ACC112 (cell line): ENCODE results near the gene ADAMTS13.
"Not testable (repeated sequence)": the region's sequence is repeated elsewhere in the genome, so short reads cannot be mapped to it uniquely, and the experiment has no call there.

Experiments used
- H2AFZ ChIP-seq: fragments of 200-600 bp; sonication (generic); one replicate; pipeline ENCODE4 v1.6.0; 2017; ENCODE audit warnings: antibody characterized with exemption, low read length; ENCODE audit not compliant: unreplicated experiment
- H3K27ac ChIP-seq: fragments of 200-600 bp; sonication (generic); 2 replicates; pipeline ENCODE4 v1.5.1; 2014; ENCODE audit warnings: low read depth, mild to moderate bottlenecking, antibody characterized with exemption, low read length, moderate library complexity
- H3K27me3 ChIP-seq: fragments of 200-600 bp; sonication (generic); 2 replicates; pipeline ENCODE4 v1.6.1; 2014; ENCODE audit warnings: mild to moderate bottlenecking, antibody characterized with exemption, low read length, moderate library complexity, mixed read lengths; ENCODE audit not compliant: insufficient read depth
- H3K36me3 ChIP-seq: fragments of 200-600 bp; sonication (generic); 2 replicates; pipeline ENCODE4 v1.6.1; 2016; ENCODE audit warnings: mild to moderate bottlenecking, antibody characterized with exemption, low read length, moderate library complexity, mixed read lengths; ENCODE audit not compliant: insufficient read depth
- H3K4me1 ChIP-seq: fragments of 200-600 bp; sonication (generic); one replicate; pipeline ENCODE4 v1.6.1; 2016; ENCODE audit warnings: low read length, mixed read lengths; ENCODE audit not compliant: insufficient read depth, unreplicated experiment, control insufficient read depth
- H3K4me3 ChIP-seq: fragments of 200-600 bp; sonication (generic); 2 replicates; pipeline ENCODE4 v1.5.1; 2014; ENCODE audit warnings: mild to moderate bottlenecking, low read depth, low read length
- H3K79me2 ChIP-seq: fragments of 200-600 bp; sonication (generic); one replicate; pipeline ENCODE4 v1.6.0; 2016; ENCODE audit warnings: low read length; ENCODE audit not compliant: control insufficient read depth, unreplicated experiment, insufficient read depth

The ADAMTS13 gene

DNA sequence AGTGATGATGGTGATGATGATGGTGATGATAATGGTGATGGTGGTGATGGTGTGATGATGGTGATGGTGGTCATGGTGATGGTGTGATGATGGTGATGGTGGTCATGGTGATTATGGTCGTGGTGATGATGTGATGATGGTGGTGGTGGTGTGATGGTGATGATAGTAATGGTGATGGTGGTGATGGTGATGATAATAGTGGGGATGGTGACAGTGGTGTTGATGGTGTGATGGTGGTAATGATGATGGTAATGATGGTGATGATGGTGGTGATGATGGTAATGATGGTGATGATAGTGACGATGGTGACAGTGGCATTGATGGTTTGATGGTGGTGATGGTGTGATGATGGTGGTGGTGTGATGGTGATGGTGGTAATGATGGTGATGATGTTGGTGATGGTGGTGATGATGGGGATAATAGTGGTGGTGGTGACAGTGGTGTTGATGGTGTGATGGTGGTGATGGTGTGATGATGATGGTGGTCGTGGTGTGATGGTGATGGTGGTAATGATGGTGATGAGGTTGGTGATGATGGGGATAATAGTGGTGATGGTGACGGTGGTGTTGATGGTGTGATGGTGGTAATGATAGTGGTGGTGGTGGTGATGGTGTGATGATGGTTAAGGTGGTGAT, 39.5 kb upstream of the ADAMTS13 start:
- Histone ChIP-seq H3K27me3 (no peaks in the 10 kb centered on the region), H3K4me3 (no peak overlapping the region), H2AFZ (no peak overlapping the region), H3K79me2 (no peaks in the 10 kb centered on the region), H3K27ac (no peak overlapping the region), H3K4me1 (no peaks in the 10 kb centered on the region), H3K36me3 (no peaks in the 10 kb centered on the region)

DNA sequence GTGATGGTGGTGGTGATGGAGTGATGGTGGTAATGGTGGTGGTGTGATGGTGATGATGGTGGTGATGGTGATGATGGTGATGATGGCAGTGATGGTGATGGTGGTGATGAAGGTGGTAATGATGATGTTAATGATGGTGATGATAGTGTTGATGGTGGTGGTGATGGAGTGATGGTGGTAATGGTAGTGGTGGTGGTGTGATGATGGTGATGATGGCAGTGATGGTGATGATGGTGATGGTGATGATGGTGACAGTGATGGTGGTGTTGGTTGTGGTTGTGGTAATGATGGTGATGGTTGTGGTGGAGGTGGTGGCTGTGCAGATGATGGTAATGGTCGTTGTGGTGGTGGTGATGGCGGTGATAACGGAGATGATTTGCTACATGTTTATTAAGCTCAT, 38.7 kb upstream of the ADAMTS13 start:
- no peak overlapping the region for H2AFZ ChIP-seq
- no peaks in the 10 kb centered on the region for H3K27me3 ChIP-seq
- H3K4me1 ChIP-seq: no peaks in the 10 kb centered on the region

DNA sequence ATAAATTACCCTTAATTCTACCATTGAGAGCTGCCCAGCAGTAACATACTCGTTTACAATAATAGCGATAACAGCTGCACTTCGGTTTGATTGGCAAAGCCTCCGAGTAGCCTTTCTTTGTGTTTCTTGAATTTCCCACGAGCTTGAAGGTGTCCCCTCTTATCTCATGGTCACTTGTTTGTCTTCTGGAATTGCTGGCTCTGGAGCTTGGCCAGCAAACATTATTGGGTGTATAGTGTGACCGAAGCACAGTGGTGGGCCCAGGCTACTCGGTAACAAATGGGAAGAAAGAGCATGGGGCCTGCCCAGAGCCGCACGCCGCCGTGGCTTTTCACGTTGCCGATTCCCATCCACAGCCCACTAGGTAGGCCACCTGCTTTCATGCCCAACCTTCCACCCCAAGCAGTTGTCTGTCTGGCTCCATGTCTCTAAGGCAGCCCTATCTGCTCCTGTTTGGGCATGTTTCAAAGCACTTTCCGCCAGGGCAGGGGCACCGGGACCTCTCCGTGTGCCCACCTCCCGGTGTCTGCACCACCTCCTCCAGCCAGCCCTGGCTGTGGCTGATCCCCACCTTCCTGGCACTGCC, 37.3 kb upstream of the ADAMTS13 start:
- no peak overlapping the region for H3K4me3 ChIP-seq
- H3K79me2 ChIP-seq: no peaks in the 10 kb centered on the region
- no peak overlapping the region for H3K27ac ChIP-seq
- no peaks in the 10 kb centered on the region for H3K36me3 ChIP-seq
- no peaks in the 10 kb centered on the region for H3K4me1 ChIP-seq
- no peaks in the 10 kb centered on the region for H3K27me3 ChIP-seq
- H2AFZ ChIP-seq: no peak overlapping the region

More for the DNA sequence above, 38.7 kb upstream of the ADAMTS13 start:
- Histone ChIP-seq H3K79me2 (no peaks in the 10 kb centered on the region), H3K4me3 (no peak overlapping the region), H3K36me3 (no peaks in the 10 kb centered on the region), H3K27ac (no peak overlapping the region)

DNA sequence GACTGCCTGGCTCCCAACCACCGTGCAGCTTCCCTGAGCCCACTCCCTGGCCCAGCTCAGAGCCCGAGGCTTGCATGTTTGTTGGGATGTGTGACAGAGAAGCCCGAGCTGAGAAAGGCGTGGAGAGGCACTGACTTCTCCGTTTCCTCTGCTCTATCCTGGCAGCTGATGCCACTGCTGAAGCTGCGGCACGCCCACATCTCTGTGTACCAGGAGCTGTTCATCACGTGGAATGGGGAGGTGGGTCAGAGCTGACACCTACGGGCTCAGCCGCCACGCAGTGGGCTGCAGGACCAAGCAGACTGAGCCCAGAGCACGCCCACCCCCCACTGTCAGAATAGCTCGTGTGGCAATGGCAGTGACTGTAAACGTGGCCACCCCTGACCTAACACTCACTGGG, 36.7 kb upstream of the ADAMTS13 start:
- H3K4me1 ChIP-seq: no peaks in the 10 kb centered on the region
- no peaks in the 10 kb centered on the region for H3K79me2 ChIP-seq
- no peaks in the 10 kb centered on the region for H3K27me3 ChIP-seq
- H3K4me3 ChIP-seq: no peak overlapping the region
- H3K27ac ChIP-seq: no peak overlapping the region
- H3K36me3 ChIP-seq: no peaks in the 10 kb centered on the region
- no peak overlapping the region for H2AFZ ChIP-seq

DNA sequence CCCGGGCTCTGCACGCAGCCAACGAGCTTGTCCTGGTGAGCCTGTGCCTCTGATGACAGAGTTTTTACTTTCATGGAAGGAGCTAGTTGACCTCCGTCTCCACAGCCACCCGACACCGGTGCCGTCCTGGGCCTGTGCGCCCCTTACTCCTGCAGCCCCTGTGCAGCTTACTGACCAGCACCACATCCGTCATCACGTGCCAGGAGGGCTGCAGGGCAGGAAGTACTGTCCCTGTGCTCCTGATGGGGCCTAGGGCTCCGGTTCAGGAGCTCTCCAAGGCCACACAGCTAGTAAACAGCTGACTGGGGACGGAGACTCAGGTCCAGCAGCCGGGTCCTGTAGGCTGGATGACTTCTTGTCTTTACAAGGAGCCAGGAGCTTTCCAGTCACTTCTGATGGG, 35.8 kb upstream of the ADAMTS13 start:
- Histone ChIP-seq H3K4me3 (no peak overlapping the region), H2AFZ (no peak overlapping the region)

DNA sequence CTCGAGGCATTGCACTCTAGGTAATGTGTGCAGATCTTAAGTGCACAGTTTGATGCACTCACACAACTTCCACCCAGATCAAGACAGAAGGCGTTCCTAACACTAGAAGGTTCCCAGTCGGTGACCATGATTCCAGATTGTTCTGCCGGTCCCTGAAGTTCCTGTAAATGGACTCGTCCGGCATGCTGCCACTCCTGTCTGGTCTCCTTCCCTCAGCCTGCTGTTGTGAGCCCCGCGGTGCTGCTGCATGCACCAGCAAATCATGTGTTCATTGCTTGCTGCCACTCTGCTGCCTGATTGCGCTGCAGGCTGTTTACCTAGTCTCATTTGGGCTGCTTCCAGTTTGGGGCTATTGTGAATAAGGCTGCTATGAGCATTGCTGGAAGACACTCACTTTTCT, 34.5 kb upstream of the ADAMTS13 start:
- Histone ChIP-seq H3K36me3 (no peaks in the 10 kb centered on the region), H3K4me1 (no peaks in the 10 kb centered on the region), H2AFZ (no peak overlapping the region), H3K4me3 (no peak overlapping the region), H3K27ac (no peak overlapping the region), H3K27me3 (no peaks in the 10 kb centered on the region), H3K79me2 (no peaks in the 10 kb centered on the region)

More for the DNA sequence above, 35.8 kb upstream of the ADAMTS13 start:
- Histone ChIP-seq H3K36me3 (no peaks in the 10 kb centered on the region), H3K27ac (no peak overlapping the region), H3K79me2 (no peaks in the 10 kb centered on the region), H3K4me1 (no peaks in the 10 kb centered on the region), H3K27me3 (no peaks in the 10 kb centered on the region)

DNA sequence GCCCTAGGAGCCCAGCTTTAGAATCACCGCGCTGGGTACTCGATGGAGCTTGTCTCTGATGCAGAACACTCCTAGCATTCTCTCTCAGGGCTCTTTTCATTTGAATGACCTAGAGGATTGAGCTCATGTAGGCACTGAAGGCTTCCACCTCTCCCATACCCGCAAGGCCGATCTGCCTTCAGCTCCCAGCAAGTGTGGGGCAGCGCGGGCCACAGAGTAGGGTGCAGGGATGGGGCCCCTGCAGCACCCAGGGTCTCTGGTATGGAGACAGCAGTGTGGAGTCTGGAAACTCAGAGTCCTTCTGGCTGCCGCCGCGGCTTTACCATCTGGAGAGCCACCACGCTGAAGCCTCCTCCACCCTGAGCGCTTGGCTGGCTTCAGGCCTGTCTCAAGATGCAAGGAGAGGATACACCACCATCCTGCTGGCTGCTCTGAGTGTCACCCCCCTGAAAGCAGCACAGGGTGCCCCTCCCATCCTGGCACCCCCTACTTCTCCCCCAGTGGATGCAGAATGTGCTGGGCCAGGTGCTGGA, 33.1 kb upstream of the ADAMTS13 start:
- Histone ChIP-seq H2AFZ (no peak overlapping the region), H3K36me3 (no peaks in the 10 kb centered on the region), H3K79me2 (no peaks in the 10 kb centered on the region), H3K27ac (no peak overlapping the region), H3K4me3 (no peak overlapping the region), H3K4me1 (no peaks in the 10 kb centered on the region), H3K27me3 (peaks cover 5% of the 10 kb centered on the region)

DNA sequence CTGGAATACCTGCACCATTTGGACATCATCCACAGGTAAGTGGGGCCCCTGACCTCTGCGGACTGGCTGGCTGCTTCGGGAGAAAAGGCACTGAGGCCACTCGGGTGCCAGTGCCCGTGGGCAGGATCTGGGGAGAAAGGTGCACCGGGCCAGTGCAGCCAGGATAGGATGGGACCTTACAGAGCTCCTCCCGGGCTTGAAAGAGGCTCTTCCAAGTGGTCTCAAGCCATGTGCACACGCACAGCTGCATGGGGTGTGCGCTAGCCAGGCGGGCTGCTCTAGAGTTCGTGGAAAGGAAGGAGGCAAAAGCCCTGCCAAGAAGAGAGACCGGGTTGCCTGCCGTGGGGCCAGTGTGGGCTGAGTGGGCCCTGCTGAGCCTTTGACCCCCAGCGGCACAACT, 32.6 kb upstream of the ADAMTS13 start:
- Histone ChIP-seq H3K27me3 (peaks cover 10% of the 10 kb centered on the region), H3K27ac (no peak overlapping the region), H2AFZ (no peak overlapping the region), H3K4me3 (no peak overlapping the region), H3K4me1 (no peaks in the 10 kb centered on the region), H3K79me2 (no peaks in the 10 kb centered on the region), H3K36me3 (no peaks in the 10 kb centered on the region)

DNA sequence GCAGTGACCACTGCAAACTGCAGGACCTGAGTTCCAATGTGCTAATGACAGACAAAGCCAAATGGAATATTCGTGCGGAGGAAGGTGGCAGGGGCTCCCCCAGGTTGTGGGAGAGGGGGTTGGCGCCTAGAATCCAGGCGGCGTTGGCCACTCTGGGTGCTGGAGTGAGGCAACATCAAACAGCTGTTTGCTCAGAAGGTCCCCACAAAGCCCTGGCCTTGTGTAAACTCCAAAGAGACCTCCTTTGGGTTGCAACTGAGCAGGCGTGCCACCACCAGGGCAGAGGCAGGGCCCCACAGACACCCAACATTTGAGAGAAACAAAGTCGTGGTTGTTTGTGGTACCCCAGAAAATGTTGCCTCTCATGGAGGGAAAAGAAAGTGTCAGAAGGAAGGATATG, 31.5 kb upstream of the ADAMTS13 start:
- Histone ChIP-seq H3K27me3 (peaks cover 21% of the 10 kb centered on the region), H3K4me3 (no peak overlapping the region)

DNA sequence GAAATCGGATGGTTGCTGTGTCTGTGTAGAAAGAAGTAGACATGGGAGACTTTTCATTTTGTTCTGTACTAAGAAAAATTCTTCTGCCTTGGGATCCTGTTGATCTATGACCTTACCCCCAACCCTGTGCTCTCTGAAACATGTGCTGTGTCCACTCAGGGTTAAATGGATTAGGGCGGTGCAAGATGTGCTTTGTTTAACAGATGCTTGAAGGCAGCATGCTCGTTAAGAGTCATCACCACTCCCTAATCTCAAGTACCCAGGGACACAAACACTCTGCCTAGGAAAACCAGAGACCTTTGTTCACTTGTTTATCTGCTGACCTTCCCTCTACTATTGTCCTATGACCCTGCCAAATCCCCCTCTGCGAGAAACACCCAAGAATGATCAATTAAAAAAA, 30.7 kb upstream of the ADAMTS13 start:
- H3K27ac ChIP-seq, H3K4me1 ChIP-seq, H3K36me3 ChIP-seq, H3K79me2 ChIP-seq, H2AFZ ChIP-seq, H3K4me3 ChIP-seq: not testable (repeated sequence)
- H3K27me3 ChIP-seq: peaks cover 24% of the 10 kb centered on the region

More for the DNA sequence above, 31.5 kb upstream of the ADAMTS13 start:
- H2AFZ ChIP-seq: no peak overlapping the region
- no peaks in the 10 kb centered on the region for H3K4me1 ChIP-seq
- no peaks in the 10 kb centered on the region for H3K36me3 ChIP-seq
- H3K79me2 ChIP-seq: no peaks in the 10 kb centered on the region
- H3K27ac ChIP-seq: no peak overlapping the region

DNA sequence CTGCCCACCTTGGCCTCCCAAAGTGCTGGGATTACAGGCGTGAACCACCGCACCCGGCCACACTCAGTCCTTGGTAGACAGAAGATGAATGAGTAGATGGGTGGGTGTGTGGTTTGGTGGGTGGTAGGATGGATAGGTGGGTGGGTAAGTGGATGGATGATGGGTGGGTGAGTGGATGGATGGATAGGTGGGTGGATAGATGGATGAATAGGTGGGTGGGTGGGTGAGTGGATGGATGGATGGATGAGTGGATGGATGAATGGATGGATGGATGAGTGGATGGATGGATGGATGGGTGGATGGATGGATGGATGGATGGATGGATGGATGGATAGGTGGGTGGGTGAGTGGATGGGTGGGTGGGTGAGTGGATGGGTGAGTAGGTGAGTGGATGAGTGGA, 29.9 kb upstream of the ADAMTS13 start:
- H3K4me1 ChIP-seq, H2AFZ ChIP-seq, H3K79me2 ChIP-seq, H3K36me3 ChIP-seq, H3K4me3 ChIP-seq, H3K27ac ChIP-seq: not testable (repeated sequence)
- peaks cover 24% of the 10 kb centered on the region for H3K27me3 ChIP-seq
